CD14-positive monocyte (primary cell): ENCODE measurements around the gene TBL3. TPM values are rescaled to one million over a fixed set of nuclear protein-coding genes. Genes with fewer than 3 reads are reported as not detected.

Experiments used
- DNase-seq, 3 donors: peaks; one replicate each; pipeline ENCODE4 v3.0.0-alpha.2; 2011 to 2022
- H2AFZ ChIP-seq: 2 replicates; pipeline ENCODE4 v1.6.0; 2012; ENCODE audit warnings: mild to moderate bottlenecking, low read depth, low read length, inconsistent platforms; ENCODE audit not compliant: insufficient read depth, poor library complexity, severe bottlenecking
- H3K27ac ChIP-seq, 2 donors: 1 replicate in 1 of 2; 2 replicates in 1 of 2; pipeline ENCODE4 v1.5.1; 2012 to 2013; ENCODE audit warnings: low read length in 2 of 2, control low read depth in 1 of 2, inconsistent platforms in 1 of 2, low read depth in 1 of 2, mild to moderate bottlenecking in 1 of 2
- H3K27me3 ChIP-seq, 2 donors: one replicate each; pipeline versions ENCODE4 v1.6.0 to v1.6.1; 2011 to 2013; ENCODE audit warnings: low read length in 2 of 2; ENCODE audit not compliant: control insufficient read depth in 2 of 2, insufficient read depth in 2 of 2
- H3K36me3 ChIP-seq, 2 donors: replicated peaks in 1 of 2; 1 replicate in 1 of 2; 2 replicates in 1 of 2; pipeline versions ENCODE4 v1.5.1 to v1.6.1; 2012 to 2013; ENCODE audit warnings: low read length in 2 of 2, control low read depth in 1 of 2, inconsistent platforms in 1 of 2, mild to moderate bottlenecking in 1 of 2; ENCODE audit not compliant: insufficient read depth in 2 of 2, control insufficient read depth in 1 of 2
- H3K4me1 ChIP-seq, 2 donors: 1 replicate in 1 of 2; 2 replicates in 1 of 2; pipeline versions ENCODE4 v1.5.1 to v1.6.1; 2012 to 2013; ENCODE audit warnings: low read length in 2 of 2, control low read depth in 1 of 2, inconsistent platforms in 1 of 2, mild to moderate bottlenecking in 1 of 2, moderate library complexity in 1 of 2; ENCODE audit not compliant: insufficient read depth in 2 of 2, control insufficient read depth in 1 of 2
- H3K4me2 ChIP-seq: replicated peaks from 2 replicates; pipeline ENCODE3; 2012; ENCODE audit warnings: low read length, moderate library complexity, mild to moderate bottlenecking; ENCODE audit not compliant: poor library complexity, severe bottlenecking; ENCODE audit errors: extremely low read depth
- H3K4me3 ChIP-seq, 3 experiments: fragments of 200-600 bp in 1 of 3; sonication (generic) in 1 of 3; replicated peaks in 1 of 3; 1 replicate in 2 of 3; 2 replicates in 1 of 3; pipeline ENCODE4 v1.5.1; 2011 to 2013; ENCODE audit warnings: low read length in 3 of 3, mild to moderate bottlenecking in 3 of 3, control low read depth in 2 of 3, low read depth in 2 of 3, inconsistent platforms in 1 of 3, moderate library complexity in 1 of 3
- H3K79me2 ChIP-seq: 2 replicates; pipeline ENCODE4 v1.6.0; 2012; ENCODE audit warnings: mild to moderate bottlenecking, control low read depth, inconsistent platforms, low read length, moderate library complexity; ENCODE audit not compliant: insufficient read depth
- H3K9ac ChIP-seq: 2 replicates; pipeline ENCODE4 v1.6.0; 2017; ENCODE audit warnings: low read length, mild to moderate bottlenecking; ENCODE audit not compliant: insufficient read depth, poor library complexity, severe bottlenecking
- H3K9me3 ChIP-seq, 2 donors: replicated peaks in 1 of 2; 1 replicate in 1 of 2; 2 replicates in 1 of 2; pipeline versions ENCODE4 v1.5.1 to v1.6.1; 2012 to 2013; ENCODE audit warnings: low read length in 2 of 2, control low read depth in 1 of 2; ENCODE audit not compliant: control insufficient read depth in 1 of 2, insufficient read depth in 1 of 2
- H4K20me1 ChIP-seq: 2 replicates; pipeline ENCODE4 v1.6.0; 2012; ENCODE audit warnings: mild to moderate bottlenecking, low read length, control low read depth, moderate library complexity; ENCODE audit not compliant: insufficient read depth
- H3K27ac Mint-ChIP-seq, 7 donors: one replicate each; pipeline ENCODE4 v1.8.0; 2020; ENCODE audit warnings: mild to moderate bottlenecking in 7 of 7, mixed read lengths in 7 of 7, moderate library complexity in 6 of 7, inconsistent platforms in 2 of 7
- H3K27me3 Mint-ChIP-seq, 3 donors: one replicate each; pipeline ENCODE4 v1.8.0; 2021 to 2022; ENCODE audit warnings: low read depth in 3 of 3, mild to moderate bottlenecking in 3 of 3, mixed read lengths in 3 of 3, moderate library complexity in 3 of 3, inconsistent platforms in 1 of 3
- H3K36me3 Mint-ChIP-seq, 2 donors: one replicate each; pipeline ENCODE4 v1.8.0; 2020; ENCODE audit warnings: mixed read lengths in 2 of 2, inconsistent platforms in 1 of 2, mild to moderate bottlenecking in 1 of 2
- H3K4me1 Mint-ChIP-seq: one replicate; pipeline ENCODE4 v1.8.0; 2020; ENCODE audit warnings: mild to moderate bottlenecking, mixed read lengths
- H3K4me3 Mint-ChIP-seq, 2 donors: one replicate each; pipeline ENCODE4 v1.8.0; 2020; ENCODE audit warnings: mild to moderate bottlenecking in 2 of 2, mixed read lengths in 2 of 2, moderate library complexity in 1 of 2
- H3K9me3 Mint-ChIP-seq, 7 donors: one replicate each; pipeline ENCODE4 v1.8.0; 2020 to 2022; ENCODE audit warnings: mixed read lengths in 7 of 7, mild to moderate bottlenecking in 6 of 7, moderate library complexity in 6 of 7, inconsistent platforms in 2 of 7
- WGBS: methylation state at CpG from one replicate; pipeline ENCODE4 v1.1.5; 2013; ENCODE audit warnings: missing lambda C conversion rate; ENCODE audit not compliant: insufficient coverage; 5-methylcytosine and 5-hydroxymethylcytosine counted together
- intact Hi-C, 2 donors: fragments of 100-400 bp; cut with micrococcal nuclease; formaldehyde crosslinking; loops; one replicate each; pipeline versions ENCODE4 v1.15.0 to v1.15.1; 2023
- polyA plus RNA-seq, 3 donors: library from polyadenylated mRNA; depleted of rRNA in 1 of 3; unstranded in 2 of 3; stranded (reverse) in 1 of 3; fragments of 300-500 nt in 2 of 3; fragments of >200 nt in 1 of 3; fragmentation: Illumina TruSeq in 2 of 3; gene quantifications; 1 replicate in 2 of 3; 2 replicates in 1 of 3; pipeline ENCODE4 v1.2.3, GENCODE V29; 2012 to 2021
- TF ChIP-seq, protein P1 (sequence below): fragments of 200-600 bp; IDR thresholded peaks from one replicate; pipeline ENCODE4 v1.8.0; 2022; ENCODE audit warnings: antibody characterized with exemption, mild to moderate bottlenecking

The TBL3 gene
- polyA plus RNA-seq, 3 donors = 33.9 to 37.8 (median 36.0) TPM

DNA sequence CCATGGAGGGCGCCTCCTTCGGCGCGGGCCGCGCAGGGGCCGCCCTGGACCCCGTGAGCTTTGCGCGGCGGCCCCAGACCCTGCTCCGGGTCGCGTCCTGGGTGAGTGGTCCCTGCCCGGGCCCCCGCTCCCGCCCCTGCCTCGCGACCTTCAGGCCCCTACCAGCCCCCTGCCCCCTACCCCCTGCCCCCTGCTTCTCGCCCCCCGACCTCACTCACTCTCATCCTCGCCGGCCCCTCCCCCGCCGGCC is 18.2 kb downstream of the TBL3 start:
- H3K4me1 Mint-ChIP-seq = peaks cover 20% of the 10 kb centered on the region
- DNase-seq = no peak
- peaks cover 25 to 26% of the 10 kb centered on the region in 2 donors for H3K36me3 Mint-ChIP-seq
- H3K9me3 Mint-ChIP-seq = peaks cover 0 to 16% (median 11%) of the 10 kb centered on the region in 7 donors
- Histone ChIP-seq H2AFZ (no peak overlapping the region), H3K9me3 (peaks cover 7 to 8% of the 10 kb centered on the region in 2 donors), H3K9ac (no peak overlapping the region), H3K4me2 (peak overlapping the region; percentile 34), H3K36me3 (peaks cover 12 to 18% of the 10 kb centered on the region in 2 donors), H3K27ac (no peak overlapping the region), H3K27me3 (peaks cover 20 to 33% of the 10 kb centered on the region in 2 donors), H3K79me2 (no peaks in the 10 kb centered on the region), H4K20me1 (peaks cover 2% of the 10 kb centered on the region), H3K4me1 (peaks cover 23% of the 10 kb centered on the region in 2 donors), H3K4me3 (no peak overlapping the region)
- intact Hi-C loops = no loop called here
- H3K27me3 Mint-ChIP-seq = peaks cover 35 to 52% (median 42%) of the 10 kb centered on the region in 3 donors
- no peak overlapping the region for H3K4me3 Mint-ChIP-seq
- WGBS = 3% methylated on average over 11 of the region's 25 CpGs
- H3K27ac Mint-ChIP-seq = no peak overlapping the region
- TF ChIP-seq, protein P1, sequence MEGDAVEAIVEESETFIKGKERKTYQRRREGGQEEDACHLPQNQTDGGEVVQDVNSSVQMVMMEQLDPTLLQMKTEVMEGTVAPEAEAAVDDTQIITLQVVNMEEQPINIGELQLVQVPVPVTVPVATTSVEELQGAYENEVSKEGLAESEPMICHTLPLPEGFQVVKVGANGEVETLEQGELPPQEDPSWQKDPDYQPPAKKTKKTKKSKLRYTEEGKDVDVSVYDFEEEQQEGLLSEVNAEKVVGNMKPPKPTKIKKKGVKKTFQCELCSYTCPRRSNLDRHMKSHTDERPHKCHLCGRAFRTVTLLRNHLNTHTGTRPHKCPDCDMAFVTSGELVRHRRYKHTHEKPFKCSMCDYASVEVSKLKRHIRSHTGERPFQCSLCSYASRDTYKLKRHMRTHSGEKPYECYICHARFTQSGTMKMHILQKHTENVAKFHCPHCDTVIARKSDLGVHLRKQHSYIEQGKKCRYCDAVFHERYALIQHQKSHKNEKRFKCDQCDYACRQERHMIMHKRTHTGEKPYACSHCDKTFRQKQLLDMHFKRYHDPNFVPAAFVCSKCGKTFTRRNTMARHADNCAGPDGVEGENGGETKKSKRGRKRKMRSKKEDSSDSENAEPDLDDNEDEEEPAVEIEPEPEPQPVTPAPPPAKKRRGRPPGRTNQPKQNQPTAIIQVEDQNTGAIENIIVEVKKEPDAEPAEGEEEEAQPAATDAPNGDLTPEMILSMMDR = no peak

DNA sequence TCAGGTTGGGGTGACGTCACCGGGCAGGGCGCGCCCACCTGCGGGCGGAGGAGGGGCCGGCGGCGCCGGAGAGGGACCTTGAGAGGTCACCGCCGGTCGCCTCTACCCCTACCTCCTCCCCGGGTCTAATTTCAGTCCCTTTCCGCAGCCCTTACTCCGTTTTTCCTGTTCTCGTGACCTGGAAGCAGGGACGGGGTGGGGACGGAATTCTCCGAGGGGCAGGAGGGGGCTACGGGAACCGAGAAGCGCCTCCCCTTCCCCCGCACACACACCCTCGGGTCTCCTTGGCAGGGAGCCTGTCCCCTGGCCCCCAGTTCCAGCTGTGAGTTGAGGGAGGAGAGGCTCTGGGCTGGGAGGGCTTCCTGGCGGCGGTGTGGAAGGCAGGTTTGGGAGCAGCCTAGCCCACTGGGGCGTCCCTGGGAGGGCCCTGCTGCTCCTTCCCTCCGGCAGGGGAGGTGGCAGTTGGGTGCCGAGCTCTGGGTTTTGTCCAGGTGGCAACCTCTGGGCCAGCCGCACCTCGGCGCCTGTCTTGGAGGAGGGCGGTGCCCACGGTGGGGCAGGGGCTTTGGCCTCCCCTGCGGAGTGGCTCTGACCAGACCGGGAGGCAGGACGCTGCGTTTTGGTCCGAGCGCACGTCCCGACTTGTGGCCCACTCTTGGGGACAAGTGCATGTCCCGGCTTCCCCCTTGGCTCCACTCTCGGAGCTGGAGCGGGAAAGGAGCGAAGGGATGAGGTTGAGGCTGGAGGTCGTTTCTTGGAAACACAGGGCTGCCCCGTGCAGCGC is 18.7 kb downstream of the TBL3 start:
- no peak for DNase-seq
- Mint-ChIP-seq H3K27ac (peak overlapping the region in 1 of 7 donors; percentile 69), H3K4me1 (peaks cover 15% of the 10 kb centered on the region), H3K36me3 (peaks cover 25 to 29% of the 10 kb centered on the region in 2 donors), H3K27me3 (peaks cover 35 to 52% (median 42%) of the 10 kb centered on the region in 3 donors), H3K4me3 (peak overlapping the region; percentile 27 to 79), H3K9me3 (peaks cover 0 to 16% (median 11%) of the 10 kb centered on the region in 7 donors)
- Histone ChIP-seq H3K9me3 (peaks cover 7 to 8% of the 10 kb centered on the region in 2 donors), H3K27ac (no peak overlapping the region), H2AFZ (peak overlapping the region; percentile 54), H3K4me3 (peak overlapping the region in 1 of 3 experiments; percentile 17), H3K27me3 (peaks cover 20 to 33% of the 10 kb centered on the region in 2 donors), H3K4me1 (peaks cover 18% of the 10 kb centered on the region in 2 donors), H3K36me3 (peaks cover 11 to 15% of the 10 kb centered on the region in 2 donors), H4K20me1 (peaks cover 2% of the 10 kb centered on the region), H3K79me2 (no peaks in the 10 kb centered on the region), H3K4me2 (peak overlapping the region; percentile 34), H3K9ac (peak overlapping the region; percentile 19)
- WGBS = 3% methylated on average over 35 of the region's 50 CpGs
- TF ChIP-seq, protein P1 = no peak
- intact Hi-C loops = no loop called here
